NOMO-1 treated with DMSO at 0.1 percent for 48 hours (cell line): ENCODE results near the gene INTS3.

ENCODE experiments used
- DNase-seq: peaks from one replicate; lab custom pipeline; 2025; ENCODE audit not compliant: unreplicated experiment; lab: John Stamatoyannopoulos, UW

INTS3 gene, protein sequence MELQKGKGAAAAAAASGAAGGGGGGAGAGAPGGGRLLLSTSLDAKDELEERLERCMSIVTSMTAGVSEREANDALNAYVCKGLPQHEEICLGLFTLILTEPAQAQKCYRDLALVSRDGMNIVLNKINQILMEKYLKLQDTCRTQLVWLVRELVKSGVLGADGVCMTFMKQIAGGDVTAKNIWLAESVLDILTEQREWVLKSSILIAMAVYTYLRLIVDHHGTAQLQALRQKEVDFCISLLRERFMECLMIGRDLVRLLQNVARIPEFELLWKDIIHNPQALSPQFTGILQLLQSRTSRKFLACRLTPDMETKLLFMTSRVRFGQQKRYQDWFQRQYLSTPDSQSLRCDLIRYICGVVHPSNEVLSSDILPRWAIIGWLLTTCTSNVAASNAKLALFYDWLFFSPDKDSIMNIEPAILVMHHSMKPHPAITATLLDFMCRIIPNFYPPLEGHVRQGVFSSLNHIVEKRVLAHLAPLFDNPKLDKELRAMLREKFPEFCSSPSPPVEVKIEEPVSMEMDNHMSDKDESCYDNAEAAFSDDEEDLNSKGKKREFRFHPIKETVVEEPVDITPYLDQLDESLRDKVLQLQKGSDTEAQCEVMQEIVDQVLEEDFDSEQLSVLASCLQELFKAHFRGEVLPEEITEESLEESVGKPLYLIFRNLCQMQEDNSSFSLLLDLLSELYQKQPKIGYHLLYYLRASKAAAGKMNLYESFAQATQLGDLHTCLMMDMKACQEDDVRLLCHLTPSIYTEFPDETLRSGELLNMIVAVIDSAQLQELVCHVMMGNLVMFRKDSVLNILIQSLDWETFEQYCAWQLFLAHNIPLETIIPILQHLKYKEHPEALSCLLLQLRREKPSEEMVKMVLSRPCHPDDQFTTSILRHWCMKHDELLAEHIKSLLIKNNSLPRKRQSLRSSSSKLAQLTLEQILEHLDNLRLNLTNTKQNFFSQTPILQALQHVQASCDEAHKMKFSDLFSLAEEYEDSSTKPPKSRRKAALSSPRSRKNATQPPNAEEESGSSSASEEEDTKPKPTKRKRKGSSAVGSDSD

DNA sequence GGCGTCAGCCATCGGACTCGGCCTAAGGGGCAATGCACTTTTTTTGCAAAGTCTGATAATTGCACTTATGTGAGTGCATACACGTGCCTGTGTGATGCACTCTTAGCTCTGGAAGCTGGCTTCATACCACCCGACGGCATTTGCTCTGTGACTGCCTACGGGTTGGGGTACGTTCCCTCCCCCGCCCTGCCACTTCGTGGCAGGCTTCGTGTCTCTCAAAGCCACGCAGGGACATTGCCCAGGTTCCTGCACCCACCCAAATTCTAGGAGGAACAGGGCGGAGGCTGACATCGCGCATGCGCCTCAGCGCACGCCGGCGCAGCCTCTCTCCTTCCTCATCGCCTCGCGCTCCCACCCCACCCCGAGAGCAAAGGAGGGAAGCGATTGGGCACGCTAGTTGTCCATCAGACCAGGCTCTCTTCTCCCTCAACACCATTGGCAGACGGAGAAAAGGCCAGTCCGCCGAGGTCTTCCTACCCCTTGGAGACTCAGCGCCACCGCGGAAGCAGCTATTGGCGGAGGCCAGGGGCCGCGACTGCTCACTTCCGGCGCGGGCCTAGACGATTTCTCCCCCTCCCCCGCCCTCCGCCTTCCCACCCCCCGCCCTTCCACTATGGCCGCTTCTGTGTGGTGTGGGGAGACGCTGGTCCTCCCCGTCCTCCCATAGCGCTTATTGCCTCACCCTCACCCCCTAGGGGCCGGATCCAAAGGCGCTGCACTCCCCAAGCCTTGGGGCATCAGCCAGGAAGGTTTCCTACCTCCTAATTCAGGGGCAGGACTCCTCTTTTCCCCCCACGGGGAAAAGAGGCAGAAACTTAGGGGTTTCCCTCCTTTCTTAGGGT lies at the start of gene INTS3:
TSS of gene INTS3 (plus strand) at position 588 of the 842 bp plus-strand sequence. CDS start 585 bp downstream, outside the sequence.
- DNase-seq = peak; percentile 99

DNA sequence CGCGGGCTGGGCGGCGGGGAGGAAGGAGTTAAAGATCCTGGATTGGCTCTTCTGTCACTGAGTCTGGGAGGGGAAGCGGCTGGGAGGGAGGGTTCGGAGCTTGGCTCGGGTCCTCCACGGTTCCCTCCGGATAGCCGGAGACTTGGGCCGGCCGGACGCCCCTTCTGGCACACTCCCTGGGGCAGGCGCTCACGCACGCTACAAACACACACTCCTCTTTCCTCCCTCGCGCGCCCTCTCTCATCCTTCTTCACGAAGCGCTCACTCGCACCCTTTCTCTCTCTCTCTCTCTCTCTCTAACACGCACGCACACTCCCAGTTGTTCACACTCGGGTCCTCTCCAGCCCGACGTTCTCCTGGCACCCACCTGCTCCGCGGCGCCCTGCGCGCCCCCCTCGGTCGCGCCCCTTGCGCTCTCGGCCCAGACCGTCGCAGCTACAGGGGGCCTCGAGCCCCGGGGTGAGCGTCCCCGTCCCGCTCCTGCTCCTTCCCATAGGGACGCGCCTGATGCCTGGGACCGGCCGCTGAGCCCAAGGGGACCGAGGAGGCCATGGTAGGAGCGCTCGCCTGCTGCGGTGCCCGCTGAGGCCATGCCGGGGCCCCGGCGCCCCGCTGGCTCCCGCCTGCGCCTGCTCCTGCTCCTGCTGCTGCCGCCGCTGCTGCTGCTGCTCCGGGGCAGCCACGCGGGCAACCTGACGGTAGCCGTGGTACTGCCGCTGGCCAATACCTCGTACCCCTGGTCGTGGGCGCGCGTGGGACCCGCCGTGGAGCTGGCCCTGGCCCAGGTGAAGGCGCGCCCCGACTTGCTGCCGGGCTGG lies 49.1 kb upstream of the INTS3 start, which contains the start of gene NPR1:
TSS of gene NPR1 (plus strand) at position 170 of the 818 bp plus-strand sequence. CDS start at position 591, 421 bp downstream.
- DNase-seq = no peak

DNA sequence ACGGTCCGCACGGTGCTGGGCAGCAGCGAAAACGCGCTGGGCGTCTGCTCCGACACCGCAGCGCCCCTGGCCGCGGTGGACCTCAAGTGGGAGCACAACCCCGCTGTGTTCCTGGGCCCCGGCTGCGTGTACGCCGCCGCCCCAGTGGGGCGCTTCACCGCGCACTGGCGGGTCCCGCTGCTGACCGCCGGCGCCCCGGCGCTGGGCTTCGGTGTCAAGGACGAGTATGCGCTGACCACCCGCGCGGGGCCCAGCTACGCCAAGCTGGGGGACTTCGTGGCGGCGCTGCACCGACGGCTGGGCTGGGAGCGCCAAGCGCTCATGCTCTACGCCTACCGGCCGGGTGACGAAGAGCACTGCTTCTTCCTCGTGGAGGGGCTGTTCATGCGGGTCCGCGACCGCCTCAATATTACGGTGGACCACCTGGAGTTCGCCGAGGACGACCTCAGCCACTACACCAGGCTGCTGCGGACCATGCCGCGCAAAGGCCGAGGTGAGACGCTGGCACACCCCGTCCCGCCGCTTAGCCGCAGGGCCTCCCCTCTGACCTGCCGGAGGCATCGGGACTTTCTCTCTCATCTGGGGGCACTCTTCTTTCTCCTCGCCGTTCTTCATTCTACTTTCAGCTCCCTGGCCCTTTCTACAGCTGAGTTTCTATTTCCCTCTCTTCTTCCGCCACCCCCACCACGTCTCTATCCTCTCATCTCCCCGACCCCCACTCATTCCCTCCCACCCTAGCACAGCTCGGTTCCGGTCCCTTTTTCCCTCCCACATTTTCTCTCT lies 48.3 kb upstream of the INTS3 start:
- peak; percentile 21 for DNase-seq

DNA sequence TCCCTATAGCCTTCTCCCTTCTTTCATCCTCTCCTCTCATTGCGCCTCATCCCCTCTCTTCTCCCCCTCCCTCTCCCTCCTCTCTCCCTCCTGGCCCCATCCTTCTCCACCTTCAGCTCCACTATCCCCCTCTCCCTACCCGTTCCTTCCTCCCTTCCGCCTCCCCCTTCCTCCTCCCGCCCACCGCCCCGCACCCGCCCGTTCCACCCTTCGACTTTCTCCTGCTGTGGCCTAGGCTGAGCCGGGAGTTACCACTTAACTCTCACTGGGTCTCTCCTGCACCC lies 47.8 kb upstream of the INTS3 start:
- no peak for DNase-seq

DNA sequence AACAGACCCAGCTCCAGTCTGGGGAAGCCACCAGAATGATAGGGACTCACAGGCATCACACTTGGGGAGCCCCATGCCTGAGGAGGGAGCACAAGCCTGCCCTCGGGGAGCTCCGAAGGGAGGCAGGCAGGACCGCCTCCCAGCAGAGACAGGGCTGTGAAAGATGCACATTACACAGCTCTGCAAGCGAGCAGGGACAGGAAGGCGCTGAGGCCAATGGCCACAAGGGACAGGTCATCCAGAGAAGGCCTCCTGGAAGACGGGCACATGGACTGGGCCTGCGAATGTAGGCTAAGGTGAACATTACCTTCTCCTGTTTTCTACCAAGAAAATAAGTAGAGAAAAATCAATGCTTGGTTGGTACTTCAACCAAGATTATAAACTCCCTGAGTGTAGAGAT lies 45.1 kb upstream of the INTS3 start:
- DNase-seq = no peak

DNA sequence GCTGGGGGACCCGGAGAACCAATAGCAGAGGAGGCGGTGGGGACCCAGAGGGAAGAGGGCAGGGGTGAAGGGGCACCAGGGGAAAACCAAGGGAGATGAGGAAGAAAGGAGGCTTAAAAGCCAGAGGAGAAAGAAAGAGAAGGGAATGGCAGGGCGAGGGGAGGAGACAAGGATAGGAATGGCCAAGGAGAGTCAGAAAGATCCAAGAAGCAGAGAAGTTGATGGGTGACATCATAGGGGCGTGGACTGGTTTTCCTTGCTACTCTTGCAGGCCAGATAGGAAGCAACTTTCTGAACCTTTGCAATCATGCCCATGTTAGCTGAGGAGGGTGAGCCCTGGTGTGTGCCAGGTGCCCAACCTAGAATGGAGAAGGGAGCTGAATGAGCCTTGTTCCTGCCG lies 44.0 kb upstream of the INTS3 start:
- no peak for DNase-seq

DNA sequence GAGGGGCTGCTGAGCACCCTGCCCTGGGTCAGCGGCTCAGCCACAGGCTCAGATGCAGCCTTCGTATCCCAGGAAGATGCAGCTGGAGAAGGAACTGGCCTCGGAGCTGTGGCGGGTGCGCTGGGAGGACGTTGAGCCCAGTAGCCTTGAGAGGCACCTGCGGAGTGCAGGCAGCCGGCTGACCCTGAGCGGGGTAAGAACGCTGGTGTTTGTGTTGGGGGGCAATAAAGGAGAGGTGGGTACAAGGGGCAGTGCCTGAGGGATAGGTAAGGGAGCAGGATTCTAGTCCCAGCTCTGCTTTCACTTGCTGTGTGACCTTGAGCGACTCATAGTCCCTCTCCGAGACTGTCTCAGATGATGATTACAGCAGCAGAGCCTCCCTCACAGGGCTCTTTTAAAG lies 43.0 kb upstream of the INTS3 start:
- no peak for DNase-seq

DNA sequence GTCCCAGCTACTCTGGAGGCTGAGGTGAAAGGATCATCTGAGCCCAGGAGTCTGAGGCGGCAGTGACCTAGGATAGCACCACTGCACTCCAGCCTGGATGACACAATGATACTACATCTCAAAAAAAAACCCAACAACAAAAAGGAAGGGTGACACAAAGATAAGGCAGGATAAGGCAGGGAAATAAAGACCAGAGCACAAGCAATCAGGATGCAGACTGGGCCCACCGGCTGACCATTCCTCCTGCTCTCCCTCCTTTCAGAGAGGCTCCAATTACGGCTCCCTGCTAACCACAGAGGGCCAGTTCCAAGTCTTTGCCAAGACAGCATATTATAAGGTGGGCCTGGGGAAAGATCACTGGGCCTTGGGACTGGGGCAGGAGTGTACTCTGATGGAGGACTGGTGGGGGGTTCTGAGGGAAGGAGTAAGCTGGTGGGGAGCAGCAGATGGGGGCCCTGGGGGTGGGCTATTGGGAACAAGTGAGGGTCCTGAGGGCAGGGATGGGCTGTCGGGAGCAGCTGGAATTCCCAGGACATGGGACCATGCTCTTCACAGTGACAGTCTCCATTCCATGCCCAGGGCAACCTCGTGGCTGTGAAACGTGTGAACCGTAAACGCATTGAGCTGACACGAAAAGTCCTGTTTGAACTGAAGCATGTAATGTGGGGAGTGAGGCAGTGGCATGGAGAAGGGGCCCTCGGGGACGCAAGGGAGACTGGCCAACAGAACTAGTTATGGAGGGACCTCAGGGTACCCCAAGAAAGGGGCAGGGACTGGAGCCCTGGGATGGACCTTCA lies 42.1 kb upstream of the INTS3 start:
- DNase-seq = no peak

DNA sequence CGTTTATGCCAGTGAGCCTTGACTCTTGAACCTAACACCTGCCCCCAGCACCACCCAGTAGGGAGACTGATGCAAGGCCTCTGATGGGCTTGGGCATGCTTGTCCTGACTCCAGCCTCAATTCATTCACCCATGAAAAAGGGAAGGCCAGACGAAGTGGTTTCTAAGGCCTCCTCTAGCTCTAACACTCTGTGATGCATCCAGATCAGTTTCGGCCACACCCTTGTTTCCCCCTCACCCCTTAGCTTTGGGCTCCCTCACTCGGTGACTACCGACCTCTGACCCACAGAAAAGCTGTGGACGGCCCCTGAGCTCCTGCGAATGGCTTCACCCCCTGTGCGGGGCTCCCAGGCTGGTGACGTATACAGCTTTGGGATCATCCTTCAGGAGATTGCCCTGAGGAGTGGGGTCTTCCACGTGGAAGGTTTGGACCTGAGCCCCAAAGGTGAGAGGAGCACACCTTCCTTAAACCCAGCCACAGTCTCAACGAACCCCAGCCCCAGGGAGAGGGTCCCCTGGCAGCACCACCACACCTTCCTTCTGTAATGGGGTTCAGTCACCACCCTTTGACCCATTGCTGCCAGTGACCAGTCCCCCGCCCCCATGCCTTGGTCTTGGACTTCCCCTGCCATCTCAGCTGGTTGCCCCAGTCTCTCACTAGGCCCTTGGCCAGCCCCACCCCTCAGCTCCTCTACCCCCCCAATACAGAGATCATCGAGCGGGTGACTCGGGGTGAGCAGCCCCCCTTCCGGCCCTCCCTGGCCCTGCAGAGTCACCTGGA lies 40.3 kb upstream of the INTS3 start:
- DNase-seq = no peak

DNA sequence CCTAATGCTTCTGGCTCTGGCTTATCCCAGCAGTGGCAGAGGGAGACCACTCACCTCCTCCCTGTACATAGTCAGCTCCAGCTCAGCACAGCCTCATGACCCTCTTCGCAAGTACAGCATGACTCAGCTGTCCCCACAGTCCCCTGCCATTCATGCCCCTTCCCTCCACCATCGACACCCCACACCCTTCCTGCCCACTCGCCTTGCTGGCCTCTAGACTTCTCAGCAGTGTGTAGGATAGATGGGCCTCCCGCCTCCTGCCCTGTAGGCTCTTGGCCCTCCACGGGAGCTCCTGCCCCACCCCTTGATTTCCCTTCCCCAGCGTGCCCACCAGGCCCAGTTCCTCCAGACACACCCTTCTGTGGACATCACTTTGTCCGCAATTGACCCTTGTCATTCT lies 39.6 kb upstream of the INTS3 start:
- no peak for DNase-seq

DNA sequence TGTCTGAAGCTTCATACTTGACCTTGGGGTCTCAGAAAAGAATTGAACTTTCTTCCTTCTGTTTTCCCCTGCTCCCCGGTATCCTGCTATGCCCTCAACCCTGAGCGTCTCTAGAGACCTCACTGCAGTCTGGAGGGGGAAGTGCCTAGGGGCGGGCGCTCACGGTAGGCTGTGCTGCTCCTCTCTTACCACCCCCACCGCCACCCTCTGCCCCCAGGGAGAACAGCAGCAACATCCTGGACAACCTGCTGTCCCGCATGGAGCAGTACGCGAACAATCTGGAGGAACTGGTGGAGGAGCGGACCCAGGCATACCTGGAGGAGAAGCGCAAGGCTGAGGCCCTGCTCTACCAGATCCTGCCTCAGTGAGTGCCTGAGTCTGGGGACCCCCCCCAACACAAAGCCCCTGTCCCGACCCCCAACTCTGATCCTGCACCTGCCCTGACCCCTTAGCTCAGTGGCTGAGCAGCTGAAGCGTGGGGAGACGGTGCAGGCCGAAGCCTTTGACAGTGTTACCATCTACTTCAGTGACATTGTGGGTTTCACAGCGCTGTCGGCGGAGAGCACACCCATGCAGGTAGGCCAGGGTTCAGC lies 39.0 kb upstream of the INTS3 start:
- no peak for DNase-seq

DNA sequence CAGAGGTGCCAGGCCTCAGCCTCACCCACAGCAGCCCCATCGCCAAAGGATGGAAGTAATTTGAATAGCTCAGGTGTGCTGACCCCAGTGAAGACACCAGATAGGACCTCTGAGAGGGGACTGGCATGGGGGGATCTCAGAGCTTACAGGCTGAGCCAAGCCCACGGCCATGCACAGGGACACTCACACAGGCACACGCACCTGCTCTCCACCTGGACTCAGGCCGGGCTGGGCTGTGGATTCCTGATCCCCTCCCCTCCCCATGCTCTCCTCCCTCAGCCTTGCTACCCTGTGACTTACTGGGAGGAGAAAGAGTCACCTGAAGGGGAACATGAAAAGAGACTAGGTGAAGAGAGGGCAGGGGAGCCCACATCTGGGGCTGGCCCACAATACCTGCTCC lies 34.4 kb upstream of the INTS3 start:
- no peak for DNase-seq

DNA sequence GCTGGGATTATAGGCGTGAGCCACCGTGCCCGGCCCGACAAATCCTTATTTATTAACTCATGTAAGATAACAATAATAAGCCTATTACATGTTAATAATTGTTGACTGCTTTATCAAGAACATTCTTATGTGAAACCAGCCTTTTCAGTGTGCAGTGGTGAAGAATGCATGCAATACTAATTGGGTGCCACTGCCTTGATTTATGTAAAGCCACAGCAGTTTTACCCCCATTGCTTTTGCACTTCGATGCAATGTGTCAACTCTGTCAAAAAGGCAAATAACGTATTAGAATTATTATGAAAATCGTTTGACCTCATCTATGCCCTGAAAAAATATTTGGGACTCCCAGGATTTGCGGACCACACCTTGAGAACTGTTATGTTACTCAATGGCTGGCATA lies 31.1 kb upstream of the INTS3 start:
- DNase-seq = no peak

DNA sequence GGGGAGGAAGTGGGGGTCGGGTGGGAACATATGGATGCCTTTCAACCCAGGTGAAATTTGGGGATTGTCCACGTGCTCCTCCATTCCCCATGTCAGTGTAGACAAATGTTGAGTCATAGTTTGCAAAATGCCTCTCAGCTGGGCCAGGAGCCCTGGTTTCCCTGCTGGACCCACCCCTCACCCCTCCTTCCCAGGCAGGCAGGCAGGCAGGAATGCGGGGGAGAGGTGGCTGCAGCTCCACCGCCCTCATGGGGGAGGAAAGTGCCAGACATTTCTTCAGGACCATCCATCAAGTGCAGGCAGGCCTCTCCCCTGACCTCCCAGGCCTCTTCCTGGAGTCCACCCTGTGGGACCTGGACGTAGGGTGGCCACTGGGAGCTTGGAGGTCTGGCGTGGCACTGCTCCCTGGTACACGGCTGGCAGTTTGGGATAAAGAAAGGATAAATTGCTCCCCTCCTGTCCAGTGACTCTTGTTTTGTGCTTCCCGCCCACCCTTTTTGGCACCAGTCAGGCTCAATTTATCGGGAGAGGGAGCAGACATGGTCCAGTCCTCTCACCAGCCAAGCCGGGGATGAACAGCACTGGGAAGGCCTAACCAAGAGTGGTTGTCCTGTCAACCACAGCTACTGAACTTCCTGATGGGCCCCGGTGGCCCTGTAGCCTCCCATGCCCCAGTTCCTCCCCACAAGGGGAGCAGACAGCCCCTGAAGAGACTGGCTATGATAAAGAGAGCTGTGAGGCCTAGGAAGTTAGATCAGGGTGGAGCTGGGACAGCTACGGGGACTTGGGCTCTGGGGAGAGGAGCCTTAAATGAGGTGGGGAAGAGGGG lies 30.4 kb upstream of the INTS3 start:
- DNase-seq = no peak

DNA sequence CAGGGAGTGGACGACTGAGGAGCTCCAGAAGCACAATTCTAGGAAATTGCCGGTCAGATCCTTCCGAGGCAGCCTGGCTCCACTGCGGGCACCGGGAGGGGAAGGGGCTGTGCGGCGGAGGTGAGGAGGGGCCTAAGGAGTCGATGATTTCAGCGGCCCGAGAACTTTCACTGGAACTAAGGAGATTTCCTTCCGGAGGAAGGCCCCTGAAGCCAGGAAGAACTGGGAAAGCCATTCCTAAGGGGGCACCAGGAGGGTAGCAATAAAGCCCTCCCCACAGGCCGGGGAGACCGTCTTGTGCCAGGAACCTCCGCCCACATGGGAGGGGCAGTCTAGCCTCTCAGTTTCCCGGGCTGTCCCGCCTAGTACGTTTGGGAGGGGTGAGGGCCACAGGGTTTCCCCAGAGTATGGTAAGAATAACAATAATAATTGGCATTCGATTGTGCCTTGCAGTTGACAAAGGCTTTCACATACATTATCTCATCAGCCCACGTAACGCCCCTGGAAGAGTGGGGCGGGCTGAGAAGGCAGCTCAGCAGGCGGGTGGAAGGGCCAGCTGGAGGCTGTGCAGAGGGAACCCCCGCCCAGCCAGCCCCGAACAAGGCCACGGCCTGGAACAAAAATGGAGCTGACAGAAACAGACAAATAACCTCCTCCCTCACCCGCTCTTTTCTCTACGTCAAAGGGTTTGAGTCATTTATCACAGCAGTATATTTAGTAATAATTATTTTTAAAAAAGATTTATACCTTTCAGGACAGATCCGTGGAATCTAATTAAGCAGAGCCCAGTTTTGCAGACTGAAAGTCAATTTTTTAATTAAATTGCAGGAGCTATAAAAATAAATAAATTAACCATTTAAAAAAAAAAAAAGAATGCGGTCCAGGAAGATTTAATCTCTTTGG lies 29.6 kb upstream of the INTS3 start:
- DNase-seq = no peak
